ENCODE results near the gene CREB3L1. TPM values are rescaled to one million over a fixed set of nuclear protein-coding genes. Genes with fewer than 3 reads are reported as not detected.
A peak's percentile ranks its signal among the peaks of the same experiment; 100 is the strongest.

CREB3L1 gene
- total RNA-seq, 1 donor from 2014 or later = 40.5 TPM

GRCh38 chr11:46363455-46364005 is 86.1 kb downstream of the CREB3L1 start:
- intact Hi-C loops (cut with DNase I) = no loop called here
- Histone ChIP-seq H3K27me3 (ENCODE audit: low read depth) (no peaks in the 10 kb centered on the region), H3K4me3 (no peak overlapping the region), H3K36me3 (peaks cover 13% of the 10 kb centered on the region), H3K27ac (peak overlapping the region; percentile 89), H3K9me3 (no peaks in the 10 kb centered on the region), H3K4me1 (peaks cover 54% of the 10 kb centered on the region)
- DNase-seq = no peak
- TF ChIP-seq CTCF (IDR thresholded peaks at IDR 0.05) = peak; percentile 18
- ATAC-seq = peak; percentile 11 to 22

GRCh38 chr11:46364056-46364455 is 86.6 kb downstream of the CREB3L1 start:
- no peak for ATAC-seq
- no peaks in the 10 kb centered on the region for H3K9me3 ChIP-seq
- H3K36me3 ChIP-seq = peaks cover 19% of the 10 kb centered on the region
- DNase-seq = no peak
- no peaks in the 10 kb centered on the region for H3K27me3 ChIP-seq (ENCODE audit: low read depth)
- TF ChIP-seq CTCF (IDR thresholded peaks at IDR 0.05) = no peak
- intact Hi-C loops (cut with DNase I) = no loop called here
- H3K27ac ChIP-seq = peak overlapping the region; percentile 89
- H3K4me1 ChIP-seq = peaks cover 54% of the 10 kb centered on the region
- H3K4me3 ChIP-seq = no peak overlapping the region

GRCh38 chr11:46364791-46365190 is 87.3 kb downstream of the CREB3L1 start:
- no peak for ATAC-seq

GRCh38 chr11:46366260-46366659 is 88.8 kb downstream of the CREB3L1 start:
- peaks cover 43% of the 10 kb centered on the region for H3K4me1 ChIP-seq
- no peak for TF ChIP-seq CTCF (IDR thresholded peaks at IDR 0.05)
- no peak overlapping the region for H3K27ac ChIP-seq
- H3K4me3 ChIP-seq = no peak overlapping the region
- H3K9me3 ChIP-seq = no peaks in the 10 kb centered on the region
- intact Hi-C loops (cut with DNase I) = no loop called here
- ATAC-seq (no peak), DNase-seq (peak; percentile 43)
- H3K27me3 ChIP-seq (ENCODE audit: low read depth) = no peaks in the 10 kb centered on the region
- H3K36me3 ChIP-seq = peaks cover 38% of the 10 kb centered on the region

More at GRCh38 chr11:46364791-46365190, 87.3 kb downstream of the CREB3L1 start:
- no peak overlapping the region for H3K4me3 ChIP-seq
- peaks cover 24% of the 10 kb centered on the region for H3K36me3 ChIP-seq
- H3K27ac ChIP-seq = no peak overlapping the region
- peak; percentile 32 for DNase-seq
- peaks cover 54% of the 10 kb centered on the region for H3K4me1 ChIP-seq
- no peaks in the 10 kb centered on the region for H3K27me3 ChIP-seq (ENCODE audit: low read depth)
- H3K9me3 ChIP-seq = no peaks in the 10 kb centered on the region
- intact Hi-C loops (cut with DNase I) = no loop called here
- no peak for TF ChIP-seq CTCF (IDR thresholded peaks at IDR 0.05)

- intact Hi-C loops (cut with DNase I) = no loop called here
- H3K27ac ChIP-seq = peak overlapping the region; percentile 13
- no peak for DNase-seq
These were observed 89.2 kb downstream of the CREB3L1 start for GRCh38 chr11:46366661-46367161.

More at GRCh38 chr11:46366661-46367161, 89.2 kb downstream of the CREB3L1 start:
- ATAC-seq = no peak
- no peaks in the 10 kb centered on the region for H3K9me3 ChIP-seq
- H3K36me3 ChIP-seq = peaks cover 43% of the 10 kb centered on the region
- H3K4me1 ChIP-seq = peaks cover 38% of the 10 kb centered on the region
- no peak for TF ChIP-seq CTCF (IDR thresholded peaks at IDR 0.05)
- H3K27me3 ChIP-seq (ENCODE audit: low read depth) = no peaks in the 10 kb centered on the region
- H3K4me3 ChIP-seq = no peak overlapping the region

Measured in lower lobe of right lung (tissue), 2 donors.